Cardiac muscle cell (in vitro differentiated cells and primary cell): ENCODE results near the gene PLK1. TPM values are rescaled to one million over a fixed set of nuclear protein-coding genes. Genes with fewer than 3 reads are reported as not detected.

Experiments
- DNase-seq, 2 donors: peaks; one replicate each; pipeline versions ENCODE4 v3.0.0 to v3.0.0-alpha.2; 2010 to 2017; ENCODE audit warnings: low read depth in 1 of 2, low spot score in 1 of 2
- H3K27ac ChIP-seq: fragments of 200-600 bp; sonication (generic); 2 replicates; pipeline ENCODE4 v1.5.1; 2016
- H3K27me3 ChIP-seq: fragments of 200-600 bp; sonication (generic); 2 replicates; pipeline ENCODE4 v1.6.0; 2016; ENCODE audit warnings: control low read depth
- H3K36me3 ChIP-seq: fragments of 200-600 bp; sonication (generic); 2 replicates; pipeline ENCODE4 v1.5.1; 2016; ENCODE audit warnings: control low read depth
- H3K4me1 ChIP-seq: fragments of 200-600 bp; sonication (generic); 2 replicates; pipeline ENCODE4 v1.8.1; 2017; ENCODE audit warnings: low read depth, mild to moderate bottlenecking, mixed run types
- H3K4me3 ChIP-seq: fragments of 200-600 bp; sonication (generic); 2 replicates; pipeline ENCODE4 v1.5.1; 2016; ENCODE audit warnings: mild to moderate bottlenecking
- H3K9me3 ChIP-seq: fragments of 200-600 bp; sonication (generic); 2 replicates; pipeline ENCODE4 v1.5.1; 2017; ENCODE audit warnings: low read depth, mild to moderate bottlenecking, control low read depth
- polyA plus RNA-seq: library from polyadenylated mRNA; unstranded; fragments of >200 nt; fragmentation: Nextera tagmentation; extraction: Ambion mirVana; gene quantifications from 2 replicates; pipeline ENCODE4 v1.2.1, GENCODE V29; 2016
- total RNA-seq: library from RNA; depleted of rRNA; stranded (reverse); fragments of >200 nt; gene quantifications from 2 replicates; pipeline ENCODE4 v1.2.3, GENCODE V29; 2016
- TF ChIP-seq, protein P1 (sequence below): IDR thresholded peaks from 2 replicates; pipeline ENCODE4 v1.5.1; 2012; ENCODE audit warnings: low read depth, mild to moderate bottlenecking, low read length

The PLK1 gene
- total and polyA plus RNA-seq, 2 experiments from 2014 or later, result 13.4 to 93.3 TPM

GRCh38 chr16:23705517-23705902 is 26.8 kb downstream of the PLK1 start:
- H3K9me3 ChIP-seq, result no peaks in the 10 kb centered on the region

DNA sequence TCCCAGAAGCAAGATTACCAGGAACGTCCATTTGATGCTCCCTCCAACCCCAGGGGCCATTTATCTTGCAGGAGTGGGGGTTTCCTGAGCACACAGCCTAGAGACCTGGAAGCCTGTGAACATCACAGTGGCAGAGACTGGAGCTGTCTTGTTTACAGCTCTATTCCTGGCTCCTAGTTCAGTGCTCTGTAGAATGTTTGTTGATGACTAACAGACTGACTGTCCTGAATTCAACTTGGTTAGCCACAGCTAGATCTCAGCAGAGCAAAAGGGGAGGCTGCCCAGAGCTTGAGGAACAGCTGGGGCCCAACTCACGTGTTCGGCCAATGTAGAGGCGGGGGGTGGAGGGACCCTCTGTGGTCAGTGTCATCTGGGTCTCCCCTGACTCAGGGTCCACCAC is 27.8 kb downstream of the PLK1 start:
- Histone ChIP-seq H3K4me1 (no peaks in the 10 kb centered on the region), H3K27ac (no peak overlapping the region), H3K9me3 (no peaks in the 10 kb centered on the region), H3K4me3 (no peak overlapping the region), H3K36me3 (no peaks in the 10 kb centered on the region), H3K27me3 (peaks cover 10% of the 10 kb centered on the region)
- TF ChIP-seq, protein P1, sequence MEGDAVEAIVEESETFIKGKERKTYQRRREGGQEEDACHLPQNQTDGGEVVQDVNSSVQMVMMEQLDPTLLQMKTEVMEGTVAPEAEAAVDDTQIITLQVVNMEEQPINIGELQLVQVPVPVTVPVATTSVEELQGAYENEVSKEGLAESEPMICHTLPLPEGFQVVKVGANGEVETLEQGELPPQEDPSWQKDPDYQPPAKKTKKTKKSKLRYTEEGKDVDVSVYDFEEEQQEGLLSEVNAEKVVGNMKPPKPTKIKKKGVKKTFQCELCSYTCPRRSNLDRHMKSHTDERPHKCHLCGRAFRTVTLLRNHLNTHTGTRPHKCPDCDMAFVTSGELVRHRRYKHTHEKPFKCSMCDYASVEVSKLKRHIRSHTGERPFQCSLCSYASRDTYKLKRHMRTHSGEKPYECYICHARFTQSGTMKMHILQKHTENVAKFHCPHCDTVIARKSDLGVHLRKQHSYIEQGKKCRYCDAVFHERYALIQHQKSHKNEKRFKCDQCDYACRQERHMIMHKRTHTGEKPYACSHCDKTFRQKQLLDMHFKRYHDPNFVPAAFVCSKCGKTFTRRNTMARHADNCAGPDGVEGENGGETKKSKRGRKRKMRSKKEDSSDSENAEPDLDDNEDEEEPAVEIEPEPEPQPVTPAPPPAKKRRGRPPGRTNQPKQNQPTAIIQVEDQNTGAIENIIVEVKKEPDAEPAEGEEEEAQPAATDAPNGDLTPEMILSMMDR, result no peak
- DNase-seq, result no peak

More at GRCh38 chr16:23705517-23705902, 26.8 kb downstream of the PLK1 start:
- H3K27ac ChIP-seq, result no peak overlapping the region
- no peak for DNase-seq
- no peaks in the 10 kb centered on the region for H3K36me3 ChIP-seq
- H3K4me1 ChIP-seq, result no peaks in the 10 kb centered on the region
- H3K27me3 ChIP-seq, result peaks cover 3% of the 10 kb centered on the region
- TF ChIP-seq, protein P1, result no peak
- H3K4me3 ChIP-seq, result no peak overlapping the region

GRCh38 chr16:23709536-23709935 is 30.8 kb downstream of the PLK1 start:
- Histone ChIP-seq H3K4me1 (no peaks in the 10 kb centered on the region), H3K9me3 (no peaks in the 10 kb centered on the region), H3K4me3 (no peak overlapping the region), H3K27ac (no peak overlapping the region), H3K27me3 (peaks cover 41% of the 10 kb centered on the region), H3K36me3 (no peaks in the 10 kb centered on the region)
- TF ChIP-seq, protein P1, result no peak
- DNase-seq, result no peak

- no peak overlapping the region for H3K4me3 ChIP-seq
- no peaks in the 10 kb centered on the region for H3K36me3 ChIP-seq
- H3K4me1 ChIP-seq, result no peaks in the 10 kb centered on the region
- TF ChIP-seq, protein P1, result no peak
- no peak for DNase-seq
- peaks cover 46% of the 10 kb centered on the region for H3K27me3 ChIP-seq
- no peaks in the 10 kb centered on the region for H3K9me3 ChIP-seq
- no peak overlapping the region for H3K27ac ChIP-seq
Observed at GRCh38 chr16:23710008-23710407, 31.3 kb downstream of the PLK1 start.

DNA sequence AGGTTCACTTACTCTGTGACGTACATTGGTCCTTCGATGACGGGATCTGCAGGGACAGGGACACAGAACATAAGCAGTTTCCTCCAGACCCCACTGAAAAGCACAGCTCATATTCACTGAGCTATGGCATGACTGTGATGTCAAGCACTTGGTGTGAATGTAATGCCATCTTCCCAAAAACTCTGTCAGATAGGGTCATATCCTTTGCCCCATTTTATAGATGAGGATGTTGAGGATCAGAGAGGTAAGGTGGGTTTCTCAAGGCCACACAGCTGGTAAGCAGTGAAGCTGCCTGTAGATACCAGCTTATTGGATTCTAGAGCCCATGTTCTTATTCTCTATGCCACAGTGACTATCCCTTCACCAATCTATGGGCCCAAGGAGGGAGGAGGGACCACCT is 31.8 kb downstream of the PLK1 start:
- Histone ChIP-seq H3K9me3 (no peaks in the 10 kb centered on the region), H3K4me1 (no peaks in the 10 kb centered on the region), H3K27ac (no peak overlapping the region), H3K27me3 (peaks cover 51% of the 10 kb centered on the region), H3K36me3 (no peaks in the 10 kb centered on the region), H3K4me3 (no peak overlapping the region)
- DNase-seq, result no peak
- TF ChIP-seq, protein P1, result no peak

DNA sequence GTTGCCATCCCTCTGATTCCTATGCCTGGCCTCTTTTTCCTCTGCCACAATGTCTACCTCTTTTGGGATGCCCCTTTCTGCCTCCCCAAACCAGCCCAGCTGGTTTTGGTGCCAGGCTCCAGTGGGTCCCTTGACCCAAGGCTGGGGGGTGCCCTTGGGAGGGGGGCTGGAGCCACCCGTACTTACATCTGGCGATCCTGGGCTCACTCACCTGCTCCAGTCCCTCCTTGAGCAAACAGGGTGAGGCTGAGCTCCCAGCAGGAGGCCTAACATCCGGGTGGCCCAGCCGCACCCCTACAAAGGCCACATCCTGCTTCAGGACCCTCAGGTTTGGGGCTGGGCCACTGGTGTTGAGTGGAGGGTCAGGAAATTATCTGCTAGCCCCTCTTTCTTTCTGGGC is 33.1 kb downstream of the PLK1 start:
- H3K4me3 ChIP-seq, result no peak overlapping the region
- no peaks in the 10 kb centered on the region for H3K36me3 ChIP-seq
- TF ChIP-seq, protein P1, result no peak
- no peaks in the 10 kb centered on the region for H3K9me3 ChIP-seq
- no peaks in the 10 kb centered on the region for H3K4me1 ChIP-seq
- no peak for DNase-seq
- peaks cover 53% of the 10 kb centered on the region for H3K27me3 ChIP-seq
- H3K27ac ChIP-seq, result no peak overlapping the region
